HG03045 (cell line): ENCODE data around the gene PLEKHM1.
A peak's percentile ranks its signal among the peaks of the same experiment; 100 is the strongest.
"Not testable (repeated sequence)": the region's sequence is repeated elsewhere in the genome, so short reads cannot be mapped to it uniquely, and the experiment has no call there.

ENCODE experiments used
- ATAC-seq: cut with Tn5 transposase; IDR thresholded peaks from one replicate; pipeline ENCODE4 v1.9.1; 2021; ENCODE audit warnings: mild to moderate bottlenecking, moderate library complexity; ENCODE audit not compliant: unreplicated experiment

PLEKHM1 gene

GRCh38 chr17:45490615-45491433 is at the start of gene PLEKHM1:
Gene PLEKHM1 (minus strand): TSS chr17:45490721. CDS start chr17:45482484, 8,237 bp downstream.
- ATAC-seq: peak; percentile 94

- not testable (repeated sequence) for ATAC-seq
These were observed 47.6 kb upstream of the PLEKHM1 start for GRCh38 chr17:45538168-45538567.

- ATAC-seq: not testable (repeated sequence)
These were observed 15.6 kb upstream of the PLEKHM1 start for GRCh38 chr17:45506072-45506471.

GRCh38 chr17:45505183-45505582 is 14.7 kb upstream of the PLEKHM1 start:
- not testable (repeated sequence) for ATAC-seq

DNA sequence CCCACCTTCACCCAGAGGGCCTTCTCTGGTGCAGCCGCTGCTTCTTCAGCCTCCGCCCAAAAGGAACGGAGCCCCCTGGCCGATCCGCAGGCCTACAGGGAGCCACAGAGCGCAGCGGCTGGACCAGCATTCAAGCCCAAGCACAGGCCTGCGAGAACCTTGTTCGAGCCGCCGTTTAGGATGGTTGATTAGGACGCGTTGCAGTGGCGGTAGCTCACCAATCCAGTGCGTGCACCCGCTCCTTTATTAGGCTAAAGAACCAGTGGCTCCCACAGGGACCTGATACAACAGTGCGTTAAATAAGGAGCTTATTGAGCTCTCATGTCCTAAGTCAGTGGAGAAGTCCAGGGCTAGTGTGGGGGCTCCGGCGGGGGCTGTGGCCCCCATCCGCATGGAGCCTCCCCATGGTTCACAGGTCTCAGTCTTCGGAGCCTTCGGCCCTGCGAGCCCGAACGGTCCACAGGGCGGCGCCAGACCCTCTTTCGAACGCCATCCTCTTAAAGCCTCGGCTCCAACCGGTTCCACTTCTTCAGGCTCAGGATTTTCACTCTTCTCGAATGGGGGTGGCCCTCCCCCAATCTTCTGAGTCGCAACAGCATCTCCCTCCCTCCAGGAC is 10.7 kb upstream of the PLEKHM1 start:
- not testable (repeated sequence) for ATAC-seq

GRCh38 chr17:45500478-45500877 is 10.0 kb upstream of the PLEKHM1 start:
- ATAC-seq: not testable (repeated sequence)

DNA sequence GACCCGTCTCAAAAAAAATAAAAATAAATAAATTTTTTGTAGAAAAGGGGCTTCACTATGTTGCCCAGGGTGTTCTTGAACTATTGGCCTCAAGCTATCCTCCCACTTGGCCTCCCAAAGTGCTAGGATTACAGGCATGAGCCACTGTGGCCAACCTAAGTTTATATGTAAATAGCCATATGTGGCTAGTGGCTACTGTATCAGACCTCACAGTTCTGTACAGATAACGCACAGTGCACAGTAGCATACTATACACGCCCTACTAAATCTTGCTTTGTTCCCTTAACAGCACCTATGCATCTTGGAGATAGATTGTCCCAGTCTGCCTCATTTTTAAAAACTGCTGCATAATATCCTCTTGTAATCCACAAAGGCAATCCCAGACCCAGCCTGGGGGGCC is 8.7 kb upstream of the PLEKHM1 start:
- not testable (repeated sequence) for ATAC-seq

DNA sequence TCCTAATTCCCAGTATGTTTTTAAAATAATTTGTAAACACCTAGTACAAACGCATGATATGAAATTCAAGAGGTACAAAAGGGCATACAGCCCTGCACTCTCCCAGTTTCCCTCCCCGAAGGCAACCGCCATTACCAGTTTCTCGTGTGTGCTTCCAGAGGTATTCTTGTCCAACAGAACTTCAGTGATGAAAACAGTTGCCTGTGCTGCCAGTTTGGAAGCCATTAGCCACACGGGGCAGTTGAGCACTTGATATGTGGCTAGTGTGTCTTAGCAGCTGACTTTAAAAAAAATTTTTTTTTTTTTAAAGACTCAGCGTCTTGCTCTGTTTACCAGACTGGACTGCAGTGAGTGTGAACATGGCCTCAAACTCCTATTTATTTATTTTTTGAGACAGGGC is 7.9 kb upstream of the PLEKHM1 start:
- not testable (repeated sequence) for ATAC-seq

DNA sequence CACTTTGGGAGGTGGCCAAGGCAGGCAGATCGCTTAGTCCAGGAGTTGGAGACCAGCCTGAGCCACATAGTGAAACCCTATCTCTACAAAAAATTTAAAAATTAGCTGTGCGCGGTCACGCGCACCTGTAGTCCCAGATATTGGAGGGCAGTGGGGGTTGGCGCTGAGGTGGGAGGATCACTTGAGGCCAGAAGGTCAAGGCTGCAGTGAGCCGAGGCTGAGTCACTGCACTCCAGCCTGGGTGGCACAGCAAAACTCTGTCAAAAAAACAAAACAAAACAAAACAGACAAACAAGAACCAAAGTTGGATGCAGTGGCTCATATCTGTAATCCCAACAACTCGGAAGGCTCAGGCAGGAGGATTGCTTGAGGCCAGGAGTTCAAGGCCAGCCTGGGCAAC is 6.9 kb upstream of the PLEKHM1 start:
- not testable (repeated sequence) for ATAC-seq

- ATAC-seq: not testable (repeated sequence)
These were observed 6.0 kb upstream of the PLEKHM1 start for GRCh38 chr17:45496507-45496906.

DNA sequence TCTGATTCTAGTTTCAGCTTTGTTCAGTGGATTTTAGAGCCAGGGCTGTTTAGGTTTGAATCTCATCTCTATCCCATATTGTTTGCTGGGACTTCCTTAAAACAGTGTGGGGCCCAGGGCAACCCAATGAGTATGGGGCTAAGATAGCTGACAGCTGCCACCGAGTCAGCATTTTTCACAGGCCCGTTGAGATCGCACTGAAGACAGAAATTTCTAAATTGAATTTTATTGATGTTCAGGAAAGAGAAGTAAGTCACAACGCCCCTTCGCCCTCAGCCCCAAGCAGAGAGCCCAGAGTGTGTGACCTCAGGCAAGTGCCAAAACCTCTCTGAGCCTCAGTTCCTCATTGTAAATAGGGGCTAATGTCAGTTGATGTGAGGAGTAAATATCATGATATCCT is 4.0 kb upstream of the PLEKHM1 start:
- ATAC-seq: not testable (repeated sequence)

DNA sequence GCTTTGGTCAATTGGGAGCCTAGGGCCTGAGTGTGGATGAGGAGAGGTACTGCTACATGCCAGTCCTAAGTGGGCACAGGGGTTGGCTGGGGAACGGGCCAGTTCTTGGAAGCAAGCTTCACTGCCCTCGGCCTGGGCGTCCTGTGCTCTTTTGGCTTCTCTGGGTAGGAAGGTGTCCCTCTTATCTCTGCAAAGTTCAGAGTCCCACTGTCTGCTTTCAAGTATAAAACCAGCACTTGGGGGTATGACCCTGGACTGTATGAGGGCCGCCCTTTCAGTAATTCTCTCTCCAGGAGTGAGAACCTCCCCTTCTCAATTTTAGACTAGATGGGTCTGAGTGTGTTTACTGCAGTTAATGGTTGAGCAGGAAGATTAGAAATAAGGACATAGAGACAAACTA is 1.6 kb upstream of the PLEKHM1 start:
- ATAC-seq: not testable (repeated sequence)

DNA sequence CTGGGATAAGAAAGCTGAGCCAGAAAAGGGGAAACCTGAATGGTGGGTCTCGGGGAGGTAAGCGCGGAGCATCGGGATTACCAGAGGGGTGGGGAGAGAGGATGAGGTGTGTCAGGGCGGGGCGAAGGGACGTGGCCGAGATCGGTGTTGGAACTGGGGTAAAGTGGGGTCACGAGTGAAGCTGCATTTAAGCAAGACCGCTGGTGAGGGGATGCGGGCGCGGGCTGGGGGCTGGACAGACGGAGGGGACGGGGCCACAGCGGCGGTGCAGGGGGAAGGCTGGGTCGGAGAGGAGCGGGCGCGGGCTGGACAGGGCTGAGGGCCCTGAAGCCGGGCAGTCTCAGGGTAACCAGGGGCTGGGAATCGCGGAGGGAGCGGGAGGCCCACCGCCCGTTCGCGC is 323 bp downstream of the PLEKHM1 start:
- peak; percentile 23 for ATAC-seq

DNA sequence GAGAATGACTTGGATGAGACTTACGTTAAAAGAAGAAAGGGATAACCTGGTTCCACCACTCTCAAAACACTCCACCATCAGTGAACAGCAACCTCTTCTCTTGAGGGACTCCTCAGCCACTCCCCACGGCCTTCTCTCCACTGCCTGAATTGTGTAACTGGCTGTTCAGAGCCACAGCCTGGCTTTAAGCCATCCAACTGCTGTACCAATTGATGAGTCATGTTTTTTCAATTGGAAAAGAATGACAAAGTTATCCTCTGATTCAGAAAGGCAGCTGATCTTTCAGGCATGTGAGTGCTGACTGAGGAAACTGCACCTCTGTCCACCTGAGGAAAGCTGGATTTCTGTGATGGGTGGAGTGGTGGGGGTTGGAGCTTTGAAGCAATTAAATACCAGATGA is 2.8 kb downstream of the PLEKHM1 start:
- not testable (repeated sequence) for ATAC-seq

DNA sequence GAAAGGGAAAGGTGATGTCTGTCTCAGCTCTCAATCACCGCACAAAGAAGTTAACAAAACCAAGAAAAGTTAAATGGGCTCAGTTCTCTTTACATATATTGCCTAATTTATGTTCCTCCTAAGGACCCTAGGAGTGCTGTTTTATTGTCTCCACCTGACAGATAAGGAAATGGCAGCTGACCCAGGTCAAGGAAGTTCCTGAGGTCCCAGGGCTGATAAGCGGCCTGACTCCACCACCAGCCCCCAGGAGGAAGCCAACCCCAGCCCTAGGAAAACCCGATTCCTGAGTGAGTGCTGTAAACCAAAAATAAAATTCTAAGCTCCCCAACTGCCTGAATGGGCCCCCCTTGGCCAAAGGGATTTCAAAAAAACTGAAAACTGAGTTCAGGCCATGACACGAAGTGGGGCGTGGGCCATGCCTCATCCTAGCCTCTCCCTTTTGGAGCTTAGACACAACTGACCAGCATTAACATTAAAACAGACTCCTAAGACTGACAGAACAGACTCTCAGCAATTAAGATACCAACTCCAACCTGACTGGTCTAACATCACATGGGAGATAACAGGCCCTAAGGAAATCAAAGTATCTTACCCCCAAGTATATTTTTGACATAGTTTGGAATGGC is 6.8 kb downstream of the PLEKHM1 start:
- not testable (repeated sequence) for ATAC-seq

DNA sequence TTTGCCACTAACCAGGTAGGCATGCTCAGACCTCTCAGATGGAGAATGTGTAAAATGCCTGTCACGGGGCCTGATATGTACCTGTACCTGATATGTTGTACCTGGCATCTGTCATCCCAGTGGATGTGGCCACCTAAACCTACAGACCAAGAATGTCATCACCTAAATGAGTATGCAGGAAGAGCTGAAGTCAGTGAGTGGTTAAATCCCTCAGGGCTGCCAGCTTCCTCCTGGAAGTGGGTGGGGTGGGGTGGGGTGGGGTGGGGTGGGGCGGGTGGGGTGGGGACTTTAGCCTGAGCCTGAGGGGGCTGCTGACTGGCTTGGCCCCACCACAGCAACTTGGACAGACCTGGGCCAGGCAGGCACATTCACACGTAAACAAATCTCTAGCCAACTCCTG is 7.3 kb downstream of the PLEKHM1 start:
- ATAC-seq: not testable (repeated sequence)

GRCh38 chr17:45482317-45482716 is 8.2 kb downstream of the PLEKHM1 start:
- not testable (repeated sequence) for ATAC-seq

DNA sequence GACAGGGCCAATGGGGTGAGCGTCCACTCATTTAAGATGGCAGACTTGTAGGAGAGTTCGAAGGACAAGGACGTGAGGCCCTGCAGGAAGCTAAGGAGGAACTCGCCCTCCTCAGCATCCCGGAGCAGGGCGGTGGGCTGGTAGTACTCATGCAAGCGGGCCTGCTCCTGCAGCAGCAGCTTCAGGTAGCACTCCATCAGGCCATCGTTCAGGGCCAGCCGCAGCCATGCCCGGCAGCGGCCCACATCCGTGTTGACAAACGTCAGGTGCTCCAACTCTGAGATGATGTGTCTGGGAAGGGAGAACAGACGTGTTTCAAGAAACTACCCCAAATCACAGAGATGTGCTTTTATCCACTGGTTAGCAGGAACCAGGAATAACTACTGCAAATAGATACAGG is 15.1 kb downstream of the PLEKHM1 start:
- ATAC-seq: not testable (repeated sequence)

- not testable (repeated sequence) for ATAC-seq
These were observed 18.3 kb downstream of the PLEKHM1 start for GRCh38 chr17:45472249-45472648.

DNA sequence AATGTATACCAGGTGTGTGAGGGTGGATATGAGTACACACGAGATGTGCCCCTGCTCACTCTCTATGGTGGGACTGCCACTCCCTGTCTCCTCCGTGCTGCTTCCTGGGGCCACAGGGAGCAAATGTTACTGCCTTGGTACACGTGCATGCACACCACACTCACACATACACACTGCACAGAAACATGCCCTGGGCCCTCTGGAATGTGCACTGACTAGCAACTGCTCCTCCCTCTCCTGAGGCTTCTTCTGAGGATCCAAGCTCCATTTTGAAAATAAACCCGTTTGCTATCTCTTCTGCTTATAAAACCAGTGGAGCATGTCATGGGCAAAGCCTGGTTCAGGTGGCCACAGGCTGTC is 21.3 kb downstream of the PLEKHM1 start:
- ATAC-seq: not testable (repeated sequence)

GRCh38 chr17:45468293-45469203 is 22.0 kb downstream of the PLEKHM1 start:
- ATAC-seq: not testable (repeated sequence)
